Measurements from ENCODE around the gene SRP68. TPM values are rescaled to one million over a fixed set of nuclear protein-coding genes. Genes with fewer than 3 reads are reported as not detected.

SRP68 gene
- total RNA-seq, 2 experiments from 2014 or later = 151 to 174 TPM

- H3K36me3 Mint-ChIP-seq (ENCODE audit: low read depth) = peaks cover 21% of the 10 kb centered on the region
- H3K9me3 Mint-ChIP-seq (ENCODE audit: low read depth) = no peaks in the 10 kb centered on the region
- no peak overlapping the region for H3K27ac Mint-ChIP-seq
- POLR2A ChIA-PET = interaction anchor here (0.7 kb wide), 1 partner anchor 43 kb away, joined by 4 read pairs; no protein-coding TSS in a partner anchor
- H3K27me3 Mint-ChIP-seq = no peaks in the 10 kb centered on the region
- ATAC-seq (no peak), DNase-seq (no peak)
- H3K4me1 Mint-ChIP-seq = no peaks in the 10 kb centered on the region
- intact Hi-C loops (cut with DNase I, micrococcal nuclease) = no loop called here
- CTCF ChIA-PET = interaction anchor here (1.1 to 1.2 kb wide), 2 partner anchors 15 to 76 kb away, joined by 3 read pairs; no protein-coding TSS in a partner anchor
- no peak overlapping the region for H3K4me3 Mint-ChIP-seq
Measured at GRCh38 chr17:76089680-76090516, 17.6 kb upstream of the SRP68 start.

GRCh38 chr17:76088868-76089576, 16.7 kb upstream of the SRP68 start:
- Mint-ChIP-seq H3K4me1 (no peaks in the 10 kb centered on the region), H3K36me3 (ENCODE audit: low read depth) (peaks cover 17% of the 10 kb centered on the region), H3K27ac (no peak overlapping the region), H3K4me3 (no peak overlapping the region), H3K27me3 (no peaks in the 10 kb centered on the region), H3K9me3 (ENCODE audit: low read depth) (no peaks in the 10 kb centered on the region)
- ATAC-seq (no peak), DNase-seq (no peak)
- POLR2A ChIA-PET = interaction anchor here (0.5 to 0.7 kb wide), 2 partner anchors 42 to 267 kb away, joined by 4 read pairs; no protein-coding TSS in a partner anchor
- intact Hi-C loops (cut with DNase I, micrococcal nuclease) = no loop called here
- CTCF ChIA-PET = interaction anchor here (1.1 to 1.2 kb wide), 2 partner anchors 16 to 75 kb away, joined by 3 read pairs; no protein-coding TSS in a partner anchor

GRCh38 chr17:76088041-76088867, 15.9 kb upstream of the SRP68 start:
- ATAC-seq = no peak

GRCh38 chr17:76087531-76087930, 15.2 kb upstream of the SRP68 start:
- Mint-ChIP-seq H3K27me3 (no peaks in the 10 kb centered on the region), H3K4me1 (no peaks in the 10 kb centered on the region), H3K36me3 (ENCODE audit: low read depth) (peaks cover 14% of the 10 kb centered on the region), H3K9me3 (ENCODE audit: low read depth) (no peaks in the 10 kb centered on the region), H3K27ac (no peak overlapping the region), H3K4me3 (no peak overlapping the region)
- intact Hi-C loops (cut with DNase I, micrococcal nuclease) = no loop called here
- POLR2A ChIA-PET = no interaction called here
- no peak for DNase-seq
- CTCF ChIA-PET = no interaction called here
- no peak for ATAC-seq

More at GRCh38 chr17:76088041-76088867, 15.9 kb upstream of the SRP68 start:
- Mint-ChIP-seq H3K4me3 (no peak overlapping the region), H3K27ac (no peak overlapping the region), H3K27me3 (no peaks in the 10 kb centered on the region), H3K4me1 (no peaks in the 10 kb centered on the region), H3K9me3 (ENCODE audit: low read depth) (no peaks in the 10 kb centered on the region), H3K36me3 (ENCODE audit: low read depth) (peaks cover 14% of the 10 kb centered on the region)
- intact Hi-C loops (cut with DNase I, micrococcal nuclease) = no loop called here
- no peak for DNase-seq
- CTCF ChIA-PET = interaction anchor here (1.2 kb wide), 1 partner anchor 74 kb away, joined by 3 read pairs; no protein-coding TSS in a partner anchor
- POLR2A ChIA-PET = interaction anchor here (0.5 kb wide), 1 partner anchor 268 kb away, joined by 4 read pairs; no protein-coding TSS in a partner anchor

- Mint-ChIP-seq H3K36me3 (ENCODE audit: low read depth) (peaks cover 7% of the 10 kb centered on the region), H3K4me1 (no peaks in the 10 kb centered on the region), H3K27me3 (no peaks in the 10 kb centered on the region), H3K9me3 (ENCODE audit: low read depth) (no peaks in the 10 kb centered on the region), H3K4me3 (no peak overlapping the region), H3K27ac (no peak overlapping the region)
- no peak for ATAC-seq
- intact Hi-C loops (cut with DNase I, micrococcal nuclease) = no loop called here
- CTCF ChIA-PET = interaction anchor here (0.6 to 0.7 kb wide), 5 partner anchors 8 to 781 kb away, joined by 3 to 5 read pairs (median 3); no protein-coding TSS in a partner anchor
- POLR2A ChIA-PET = interaction anchor here (0.6 kb wide), 1 partner anchor 9 kb away, joined by 7 read pairs; no protein-coding TSS in a partner anchor
- DNase-seq = no peak
Measured at GRCh38 chr17:76086384-76086783, 14.1 kb upstream of the SRP68 start.

GRCh38 chr17:76085731-76086366, 13.5 kb upstream of the SRP68 start:
- no peak overlapping the region for H3K4me3 Mint-ChIP-seq
- CTCF ChIA-PET = interaction anchor here (0.6 to 0.7 kb wide), 4 partner anchors 8 to 782 kb away, joined by 3 to 5 read pairs (median 3); no protein-coding TSS in a partner anchor
- H3K4me1 Mint-ChIP-seq = no peaks in the 10 kb centered on the region
- peaks cover 7% of the 10 kb centered on the region for H3K36me3 Mint-ChIP-seq (ENCODE audit: low read depth)
- DNase-seq = no peak
- H3K27ac Mint-ChIP-seq = no peak overlapping the region
- intact Hi-C loops (cut with DNase I, micrococcal nuclease) = no loop called here
- POLR2A ChIA-PET = no interaction called here
- no peak for ATAC-seq
- no peaks in the 10 kb centered on the region for H3K27me3 Mint-ChIP-seq
- no peaks in the 10 kb centered on the region for H3K9me3 Mint-ChIP-seq (ENCODE audit: low read depth)

- intact Hi-C loops (cut with DNase I, micrococcal nuclease) = no loop called here
- DNase-seq (no peak), ATAC-seq (no peak)
- ChIA-PET POLR2A (no interaction called here), CTCF (interaction anchor here (1.0 kb wide), 1 partner anchor 71 kb away, joined by 3 read pairs; no protein-coding TSS in a partner anchor)
- Mint-ChIP-seq H3K4me1 (no peaks in the 10 kb centered on the region), H3K27me3 (no peaks in the 10 kb centered on the region), H3K9me3 (ENCODE audit: low read depth) (no peaks in the 10 kb centered on the region), H3K36me3 (ENCODE audit: low read depth) (peaks cover 7% of the 10 kb centered on the region), H3K27ac (no peak overlapping the region), H3K4me3 (no peak overlapping the region)
Measured at GRCh38 chr17:76085066-76085730, 12.9 kb upstream of the SRP68 start.

- DNase-seq = no peak
- Mint-ChIP-seq H3K36me3 (ENCODE audit: low read depth) (peaks cover 5% of the 10 kb centered on the region), H3K27me3 (peaks cover 2% of the 10 kb centered on the region), H3K27ac (no peak overlapping the region), H3K9me3 (ENCODE audit: low read depth) (no peaks in the 10 kb centered on the region), H3K4me1 (peaks cover 14% of the 10 kb centered on the region), H3K4me3 (no peak overlapping the region)
- intact Hi-C loops (cut with DNase I, micrococcal nuclease) = no loop called here
- ChIA-PET CTCF (interaction anchor here (0.6 to 1.0 kb wide), 2 partner anchors 21 to 69 kb away, joined by 3 read pairs; no protein-coding TSS in a partner anchor), POLR2A (no interaction called here)
- ATAC-seq = no peak
Measured at GRCh38 chr17:76083536-76084182, 11.3 kb upstream of the SRP68 start.

GRCh38 chr17:76082326-76083251, 10.3 kb upstream of the SRP68 start:
- no peak for ATAC-seq
- ChIA-PET POLR2A (no interaction called here), CTCF (interaction anchor here (0.6 kb wide), 1 partner anchor 63 kb away, joined by 3 read pairs; no protein-coding TSS in a partner anchor)
- H3K4me1 Mint-ChIP-seq = peaks cover 18% of the 10 kb centered on the region
- no peak for DNase-seq
- peaks cover 3% of the 10 kb centered on the region for H3K36me3 Mint-ChIP-seq (ENCODE audit: low read depth)
- no peaks in the 10 kb centered on the region for H3K9me3 Mint-ChIP-seq (ENCODE audit: low read depth)
- no peak overlapping the region for H3K27ac Mint-ChIP-seq
- intact Hi-C loops (cut with DNase I, micrococcal nuclease) = no loop called here
- no peak overlapping the region for H3K4me3 Mint-ChIP-seq
- peaks cover 9% of the 10 kb centered on the region for H3K27me3 Mint-ChIP-seq
